HEK293 (cell line): ENCODE data around the gene MICU2.

Source experiments
- CTCF ChIA-PET: fragments of 350-600 bp; formaldehyde crosslinking; extraction: SDS; loops from one replicate; lab custom pipeline; 2021; ENCODE audit warnings: antibody characterized with exemption; lab: Yijun Ruan, JAX
- POLR2A ChIA-PET: fragments of 300-600 bp; formaldehyde crosslinking; extraction: SDS; loops from one replicate; lab custom pipeline; 2020; ENCODE audit warnings: antibody characterized with exemption, inconsistent platforms; lab: Yijun Ruan, JAX
- H3K27ac ChIP-seq: fragments of 200-500 bp; sonication (Bioruptor generic); 2 replicates; pipeline ENCODE4 v1.5.1; 2014; ENCODE audit warnings: low read depth, low read length, control low read depth, inconsistent platforms; ENCODE audit errors: extremely low read depth
- H3K36me3 ChIP-seq, 2 experiments: fragments of 200-500 bp in 1 of 2; sonication (Bioruptor generic) in 1 of 2; 1 replicate in 1 of 2; 2 replicates in 1 of 2; pipeline ENCODE4 v1.5.1; 2014 to 2017; ENCODE audit warnings: inconsistent platforms in 2 of 2, low read length in 2 of 2; ENCODE audit not compliant: control insufficient read depth in 2 of 2, insufficient read depth in 1 of 2
- H3K4me1 ChIP-seq: fragments of 200-500 bp; sonication (Bioruptor generic); 2 replicates; pipeline ENCODE4 v1.5.1; 2014; ENCODE audit warnings: mild to moderate bottlenecking, low read length, inconsistent platforms; ENCODE audit not compliant: control insufficient read depth, insufficient read depth
- H3K4me3 ChIP-seq: 2 replicates; pipeline ENCODE4 v1.5.1; 2011; ENCODE audit warnings: low read depth, mild to moderate bottlenecking, control low read depth, low read length, moderate library complexity
- H3K9me3 ChIP-seq: fragments of 200-500 bp; sonication (Bioruptor generic); 2 replicates; pipeline ENCODE4 v1.5.1; 2014; ENCODE audit warnings: low read depth, low read length, inconsistent platforms; ENCODE audit not compliant: control insufficient read depth, insufficient read depth
- GLIS1 ChIP-seq: fragments of 450-650 bp; formaldehyde crosslinking; IDR thresholded peaks from 2 replicates; pipeline ENCODE4 v1.5.1; 2016; ENCODE audit warnings: missing biosample characterization, missing genetic modification characterization
- KLF1 ChIP-seq: fragments of 450-650 bp; formaldehyde crosslinking; IDR thresholded peaks from 2 replicates; pipeline ENCODE4 v1.5.1; 2016; ENCODE audit warnings: missing biosample characterization, missing genetic modification characterization
- KLF16 ChIP-seq: fragments of 450-650 bp; formaldehyde crosslinking; IDR thresholded peaks from 2 replicates; pipeline ENCODE4 v1.5.1; 2017; ENCODE audit warnings: missing biosample characterization, missing genetic modification characterization
- KLF7 ChIP-seq: fragments of 450-650 bp; formaldehyde crosslinking; IDR thresholded peaks from 2 replicates; pipeline ENCODE4 v1.5.1; 2016; ENCODE audit warnings: missing biosample characterization, missing genetic modification characterization, borderline replicate concordance
- SETDB1 ChIP-seq: IDR thresholded peaks from one replicate; pipeline ENCODE4 v1.6.1; 2017; ENCODE audit warnings: mild to moderate bottlenecking, low read length, moderate library complexity, mixed read lengths; ENCODE audit not compliant: insufficient read length
- SP2 ChIP-seq: fragments of 450-650 bp; formaldehyde crosslinking; IDR thresholded peaks from 2 replicates; pipeline ENCODE4 v1.5.1; 2016; ENCODE audit warnings: missing biosample characterization, missing genetic modification characterization
- ZFP41 ChIP-seq: fragments of 450-650 bp; formaldehyde crosslinking; IDR thresholded peaks from 2 replicates; pipeline ENCODE4 v1.5.1; 2016; ENCODE audit warnings: missing biosample characterization, missing genetic modification characterization, borderline replicate concordance
- ZNF10 ChIP-seq: fragments of 450-650 bp; formaldehyde crosslinking; IDR thresholded peaks from 2 replicates; pipeline ENCODE4 v1.5.1; 2017; ENCODE audit warnings: missing biosample characterization, missing genetic modification characterization
- ZNF121 ChIP-seq: fragments of 450-650 bp; formaldehyde crosslinking; IDR thresholded peaks from 2 replicates; pipeline ENCODE4 v1.5.1; 2016; ENCODE audit warnings: missing biosample characterization, missing genetic modification characterization
- ZNF169 ChIP-seq: fragments of 450-650 bp; formaldehyde crosslinking; IDR thresholded peaks from 2 replicates; pipeline ENCODE4 v1.5.1; 2016; ENCODE audit warnings: missing biosample characterization, missing genetic modification characterization
- ZNF2 ChIP-seq: fragments of 450-650 bp; formaldehyde crosslinking; IDR thresholded peaks from 2 replicates; pipeline ENCODE4 v1.5.1; 2016; ENCODE audit warnings: missing biosample characterization, missing genetic modification characterization
- ZNF211 ChIP-seq: fragments of 450-650 bp; formaldehyde crosslinking; IDR thresholded peaks from 2 replicates; pipeline ENCODE4 v1.5.1; 2016; ENCODE audit warnings: low read depth, missing biosample characterization, missing genetic modification characterization
- ZNF214 ChIP-seq: fragments of 450-650 bp; formaldehyde crosslinking; IDR thresholded peaks from 2 replicates; pipeline ENCODE4 v1.5.1; 2017; ENCODE audit warnings: missing biosample characterization, mild to moderate bottlenecking, missing genetic modification characterization, borderline replicate concordance
- ZNF23 ChIP-seq: fragments of 450-650 bp; formaldehyde crosslinking; IDR thresholded peaks from 2 replicates; pipeline ENCODE4 v1.5.1; 2016; ENCODE audit warnings: missing biosample characterization, missing genetic modification characterization, borderline replicate concordance
- ZNF248 ChIP-seq: fragments of 450-650 bp; formaldehyde crosslinking; IDR thresholded peaks from 2 replicates; pipeline ENCODE4 v1.5.1; 2017; ENCODE audit warnings: missing biosample characterization, missing genetic modification characterization
- ZNF350 ChIP-seq: fragments of 450-650 bp; formaldehyde crosslinking; IDR thresholded peaks from 2 replicates; pipeline ENCODE4 v1.5.0; 2017; ENCODE audit warnings: missing biosample characterization, mild to moderate bottlenecking, missing genetic modification characterization
- ZNF423 ChIP-seq: fragments of 450-650 bp; formaldehyde crosslinking; IDR thresholded peaks from 2 replicates; pipeline ENCODE4 v1.5.1; 2016; ENCODE audit warnings: missing biosample characterization, missing genetic modification characterization
- ZNF510 ChIP-seq: fragments of 450-650 bp; formaldehyde crosslinking; IDR thresholded peaks from 2 replicates; pipeline ENCODE4 v1.5.1; 2018; ENCODE audit warnings: mild to moderate bottlenecking, missing genetic modification characterization, missing biosample characterization; ENCODE audit not compliant: insufficient replicate concordance
- ZNF530 ChIP-seq: fragments of 450-650 bp; formaldehyde crosslinking; IDR thresholded peaks from 2 replicates; pipeline ENCODE4 v1.5.1; 2016; ENCODE audit warnings: low read depth, missing biosample characterization, missing genetic modification characterization
- ZNF549 ChIP-seq: fragments of 450-650 bp; IDR thresholded peaks from 2 replicates; pipeline ENCODE4 v1.5.1; 2018; ENCODE audit warnings: missing biosample characterization, missing genetic modification characterization, mild to moderate bottlenecking, inconsistent platforms, moderate library complexity
- ZNF555 ChIP-seq: fragments of 450-650 bp; formaldehyde crosslinking; conservative IDR thresholded peaks from 2 replicates; pipeline ENCODE4 v1.5.1; 2017; ENCODE audit warnings: missing biosample characterization, mild to moderate bottlenecking, missing genetic modification characterization, inconsistent platforms
- ZNF626 ChIP-seq: fragments of 450-650 bp; sonication (Bioruptor Pico); formaldehyde crosslinking; IDR thresholded peaks from 2 replicates; pipeline ENCODE4 v1.5.1; 2018; ENCODE audit warnings: missing biosample characterization, missing genetic modification characterization, inconsistent platforms
- ZNF664 ChIP-seq: fragments of 450-650 bp; formaldehyde crosslinking; IDR thresholded peaks from 2 replicates; pipeline ENCODE4 v1.5.1; 2016; ENCODE audit warnings: missing biosample characterization, missing genetic modification characterization
- ZNF776 ChIP-seq: fragments of 450-650 bp; formaldehyde crosslinking; IDR thresholded peaks from 2 replicates; pipeline ENCODE4 v1.5.0; 2017; ENCODE audit warnings: missing biosample characterization, missing genetic modification characterization, borderline replicate concordance
- ZNF777 ChIP-seq: fragments of 450-650 bp; formaldehyde crosslinking; IDR thresholded peaks from 2 replicates; pipeline ENCODE4 v1.5.1; 2017; ENCODE audit warnings: missing biosample characterization, missing genetic modification characterization, borderline replicate concordance
- ZNF791 ChIP-seq: fragments of 450-650 bp; formaldehyde crosslinking; IDR thresholded peaks from 2 replicates; pipeline ENCODE4 v1.5.1; 2016; ENCODE audit warnings: missing biosample characterization, missing genetic modification characterization
- TF ChIP-seq, protein P1 (sequence below): fragments of 450-650 bp; formaldehyde crosslinking; IDR thresholded peaks from 2 replicates; pipeline ENCODE4 v1.5.1; 2016; ENCODE audit warnings: missing biosample characterization, missing genetic modification characterization
- TF ChIP-seq, protein P2 (sequence below): fragments of 450-650 bp; formaldehyde crosslinking; IDR thresholded peaks from 2 replicates; pipeline ENCODE4 v1.5.1; 2016; ENCODE audit warnings: missing biosample characterization, missing genetic modification characterization
- TF ChIP-seq, protein P3 (sequence below): fragments of 450-650 bp; formaldehyde crosslinking; IDR thresholded peaks from 2 replicates; pipeline ENCODE4 v1.5.1; 2016; ENCODE audit warnings: missing biosample characterization, missing genetic modification characterization, low read depth

MICU2 gene

DNA sequence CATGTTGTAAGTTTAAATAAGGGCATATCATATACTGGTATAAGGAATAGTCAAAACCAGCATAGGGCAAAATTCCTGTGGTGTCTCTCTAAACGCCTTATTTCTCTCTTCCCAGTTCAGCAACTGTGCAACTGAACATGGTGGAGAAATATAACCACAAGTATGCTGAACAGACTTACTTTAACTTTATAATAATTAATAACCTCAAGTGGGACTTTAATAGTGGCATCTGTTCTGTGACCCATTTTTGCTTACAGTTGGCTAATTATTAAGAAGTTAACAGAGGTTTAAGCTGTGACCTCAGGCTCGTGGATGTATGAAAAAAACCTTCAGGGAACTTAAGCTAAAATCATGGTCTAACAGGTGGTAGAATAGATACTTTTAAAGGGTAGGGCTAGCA lies 54.3 kb downstream of the MICU2 start:
- ChIA-PET POLR2A (no interaction called here), CTCF (interaction anchor here (0.5 kb wide), 1 partner anchor 9 kb away, joined by 3 read pairs; no protein-coding TSS in a partner anchor)
- Histone ChIP-seq H3K9me3 (no peaks in the 10 kb centered on the region), H3K27ac (no peak overlapping the region), H3K4me1 (no peaks in the 10 kb centered on the region), H3K36me3 (no peaks in the 10 kb centered on the region; a peak in 1 of 3 replicates), H3K4me3 (no peak overlapping the region)
- no peak for TF ChIP-seq ZNF169 (tag by site-specific recombination)
- TF ChIP-seq ZNF10 (tag by site-specific recombination) = no peak
- no peak for TF ChIP-seq ZNF530 (tag by site-specific recombination)
- no peak for TF ChIP-seq ZNF791
- no peak for TF ChIP-seq ZNF664 (tag by site-specific recombination)
- no peak for TF ChIP-seq ZFP41
- no peak for TF ChIP-seq GLIS1
- TF ChIP-seq, protein P1, sequence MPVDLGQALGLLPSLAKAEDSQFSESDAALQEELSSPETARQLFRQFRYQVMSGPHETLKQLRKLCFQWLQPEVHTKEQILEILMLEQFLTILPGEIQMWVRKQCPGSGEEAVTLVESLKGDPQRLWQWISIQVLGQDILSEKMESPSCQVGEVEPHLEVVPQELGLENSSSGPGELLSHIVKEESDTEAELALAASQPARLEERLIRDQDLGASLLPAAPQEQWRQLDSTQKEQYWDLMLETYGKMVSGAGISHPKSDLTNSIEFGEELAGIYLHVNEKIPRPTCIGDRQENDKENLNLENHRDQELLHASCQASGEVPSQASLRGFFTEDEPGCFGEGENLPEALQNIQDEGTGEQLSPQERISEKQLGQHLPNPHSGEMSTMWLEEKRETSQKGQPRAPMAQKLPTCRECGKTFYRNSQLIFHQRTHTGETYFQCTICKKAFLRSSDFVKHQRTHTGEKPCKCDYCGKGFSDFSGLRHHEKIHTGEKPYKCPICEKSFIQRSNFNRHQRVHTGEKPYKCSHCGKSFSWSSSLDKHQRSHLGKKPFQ (tag by site-specific recombination) = no peak
- no peak for TF ChIP-seq ZNF549 (tag by site-specific recombination)
- TF ChIP-seq ZNF214 (tag by site-specific recombination) = no peak
- TF ChIP-seq SETDB1 = no peak
- TF ChIP-seq ZNF555 (tag by site-specific recombination) = no peak
- TF ChIP-seq ZNF211 = no peak
- TF ChIP-seq, all 188 proteins: peak for 0

DNA sequence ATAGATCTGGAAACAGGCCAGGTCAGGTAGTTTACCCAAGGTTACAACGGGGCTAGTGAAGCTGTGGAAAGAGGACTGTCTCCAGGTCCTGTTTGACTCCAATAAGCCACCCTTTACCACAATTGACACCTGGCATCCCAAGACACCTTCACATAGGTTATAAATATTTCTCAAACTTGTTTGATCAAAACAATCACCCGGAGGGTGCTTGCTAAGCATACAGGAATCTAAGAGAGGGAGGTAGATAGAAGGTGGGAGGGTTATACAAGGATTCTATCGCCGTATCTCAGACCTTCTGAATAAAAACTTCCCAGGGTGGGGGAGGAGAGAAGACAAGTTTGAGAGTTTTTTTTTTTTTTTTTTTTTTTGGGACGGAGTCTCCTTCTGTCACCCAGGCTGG lies 55.4 kb downstream of the MICU2 start:
- Histone ChIP-seq H3K9me3 (no peaks in the 10 kb centered on the region), H3K27ac (no peak overlapping the region), H3K4me1 (no peaks in the 10 kb centered on the region), H3K4me3 (no peak overlapping the region), H3K36me3 (no peaks in the 10 kb centered on the region; a peak in 1 of 3 replicates)
- TF ChIP-seq KLF7 (tag by site-specific recombination) (no peak), SP2 (no peak), ZNF10 (tag by site-specific recombination) (no peak), ZNF776 (no peak), ZNF23 (tag by site-specific recombination) (no peak), ZNF248 (tag by site-specific recombination) (no peak), ZNF555 (tag by site-specific recombination) (no peak), ZNF510 (tag by site-specific recombination) (no peak), ZNF2 (tag by site-specific recombination) (no peak), ZNF211 (no peak), SETDB1 (no peak)
- TF ChIP-seq, protein P2, sequence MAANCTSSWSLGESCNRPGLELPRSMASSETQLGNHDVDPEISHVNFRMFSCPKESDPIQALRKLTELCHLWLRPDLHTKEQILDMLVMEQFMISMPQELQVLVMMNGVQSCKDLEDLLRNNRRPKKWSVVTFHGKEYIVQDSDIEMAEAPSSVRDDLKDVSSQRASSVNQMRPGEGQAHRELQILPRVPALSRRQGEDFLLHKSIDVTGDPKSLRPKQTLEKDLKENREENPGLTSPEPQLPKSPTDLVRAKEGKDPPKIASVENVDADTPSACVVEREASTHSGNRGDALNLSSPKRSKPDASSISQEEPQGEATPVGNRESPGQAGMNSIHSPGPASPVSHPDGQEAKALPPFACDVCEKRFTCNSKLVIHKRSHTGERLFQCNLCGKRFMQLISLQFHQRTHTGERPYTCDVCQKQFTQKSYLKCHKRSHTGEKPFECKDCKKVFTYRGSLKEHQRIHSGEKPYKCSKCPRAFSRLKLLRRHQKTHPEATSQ (tag by site-specific recombination) = no peak
- POLR2A ChIA-PET = interaction anchor here (0.7 kb wide), 1 partner anchor 347 kb away, joined by 4 read pairs; no protein-coding TSS in a partner anchor
- CTCF ChIA-PET = interaction anchor here (0.5 to 1.2 kb wide), 2 partner anchors 10 to 13 kb away, joined by 4 to 5 read pairs; no protein-coding TSS in a partner anchor

DNA sequence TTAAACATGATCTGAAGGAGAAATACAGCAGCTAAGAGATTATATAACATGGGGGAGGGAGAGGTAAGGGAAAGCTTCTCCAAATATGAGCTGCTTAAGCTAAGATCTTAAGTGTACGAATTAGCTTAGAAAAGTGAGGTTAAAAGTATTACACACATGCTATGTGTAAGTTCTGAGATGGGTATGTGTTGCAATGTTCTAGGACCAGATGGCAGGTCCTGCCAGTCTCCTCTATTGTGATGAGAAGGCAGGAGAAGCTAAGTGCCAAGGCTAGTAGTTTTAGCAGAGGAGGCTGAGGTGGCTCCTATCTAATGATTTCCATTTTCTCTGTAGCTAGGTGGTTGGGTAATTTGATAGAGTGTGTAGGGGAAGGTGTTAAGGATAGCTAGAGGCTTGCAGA lies 57.6 kb downstream of the MICU2 start:
- POLR2A ChIA-PET = no interaction called here
- H3K9me3 ChIP-seq = no peaks in the 10 kb centered on the region
- TF ChIP-seq ZNF121 (tag by site-specific recombination) (no peak), KLF1 (no peak), ZNF777 (tag by site-specific recombination) (no peak), KLF16 (no peak), ZNF423 (no peak), ZNF626 (tag by site-specific recombination) (no peak), ZNF248 (tag by site-specific recombination) (no peak), ZNF350 (tag by site-specific recombination) (no peak)
- TF ChIP-seq, protein P3, sequence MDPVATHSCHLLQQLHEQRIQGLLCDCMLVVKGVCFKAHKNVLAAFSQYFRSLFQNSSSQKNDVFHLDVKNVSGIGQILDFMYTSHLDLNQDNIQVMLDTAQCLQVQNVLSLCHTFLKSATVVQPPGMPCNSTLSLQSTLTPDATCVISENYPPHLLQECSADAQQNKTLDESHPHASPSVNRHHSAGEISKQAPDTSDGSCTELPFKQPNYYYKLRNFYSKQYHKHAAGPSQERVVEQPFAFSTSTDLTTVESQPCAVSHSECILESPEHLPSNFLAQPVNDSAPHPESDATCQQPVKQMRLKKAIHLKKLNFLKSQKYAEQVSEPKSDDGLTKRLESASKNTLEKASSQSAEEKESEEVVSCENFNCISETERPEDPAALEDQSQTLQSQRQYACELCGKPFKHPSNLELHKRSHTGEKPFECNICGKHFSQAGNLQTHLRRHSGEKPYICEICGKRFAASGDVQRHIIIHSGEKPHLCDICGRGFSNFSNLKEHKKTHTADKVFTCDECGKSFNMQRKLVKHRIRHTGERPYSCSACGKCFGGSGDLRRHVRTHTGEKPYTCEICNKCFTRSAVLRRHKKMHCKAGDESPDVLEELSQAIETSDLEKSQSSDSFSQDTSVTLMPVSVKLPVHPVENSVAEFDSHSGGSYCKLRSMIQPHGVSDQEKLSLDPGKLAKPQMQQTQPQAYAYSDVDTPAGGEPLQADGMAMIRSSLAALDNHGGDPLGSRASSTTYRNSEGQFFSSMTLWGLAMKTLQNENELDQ (tag by site-specific recombination) = no peak

More for the DNA sequence above, 57.6 kb downstream of the MICU2 start:
- no peaks in the 10 kb centered on the region; a peak in 1 of 3 replicates for H3K36me3 ChIP-seq
- CTCF ChIA-PET = interaction anchor here (1.3 kb wide), 1 partner anchor 12 kb away, joined by 6 read pairs; no protein-coding TSS in a partner anchor
- H3K4me3 ChIP-seq = no peak overlapping the region
- H3K4me1 ChIP-seq = no peaks in the 10 kb centered on the region
- H3K27ac ChIP-seq = no peak overlapping the region
